Hepatocyte (in vitro differentiated cells): ENCODE data around the gene PACSIN3.

Source experiments
- EZH2 ChIP-seq: fragments of 200-600 bp; sonication (generic); IDR thresholded peaks from 2 replicates; pipeline ENCODE4 v1.6.1; 2016; ENCODE audit warnings: antibody characterized with exemption, mild to moderate bottlenecking, borderline replicate concordance
- TF ChIP-seq, protein P1 (sequence below): fragments of 200-600 bp; sonication (generic); IDR thresholded peaks from 2 replicates; pipeline ENCODE4 v1.5.1; 2016; ENCODE audit warnings: antibody characterized with exemption, mild to moderate bottlenecking; ENCODE audit not compliant: poor library complexity

GRCh38 chr11:47147250-47147649, 39.0 kb downstream of the PACSIN3 start:
- TF ChIP-seq, protein P1, sequence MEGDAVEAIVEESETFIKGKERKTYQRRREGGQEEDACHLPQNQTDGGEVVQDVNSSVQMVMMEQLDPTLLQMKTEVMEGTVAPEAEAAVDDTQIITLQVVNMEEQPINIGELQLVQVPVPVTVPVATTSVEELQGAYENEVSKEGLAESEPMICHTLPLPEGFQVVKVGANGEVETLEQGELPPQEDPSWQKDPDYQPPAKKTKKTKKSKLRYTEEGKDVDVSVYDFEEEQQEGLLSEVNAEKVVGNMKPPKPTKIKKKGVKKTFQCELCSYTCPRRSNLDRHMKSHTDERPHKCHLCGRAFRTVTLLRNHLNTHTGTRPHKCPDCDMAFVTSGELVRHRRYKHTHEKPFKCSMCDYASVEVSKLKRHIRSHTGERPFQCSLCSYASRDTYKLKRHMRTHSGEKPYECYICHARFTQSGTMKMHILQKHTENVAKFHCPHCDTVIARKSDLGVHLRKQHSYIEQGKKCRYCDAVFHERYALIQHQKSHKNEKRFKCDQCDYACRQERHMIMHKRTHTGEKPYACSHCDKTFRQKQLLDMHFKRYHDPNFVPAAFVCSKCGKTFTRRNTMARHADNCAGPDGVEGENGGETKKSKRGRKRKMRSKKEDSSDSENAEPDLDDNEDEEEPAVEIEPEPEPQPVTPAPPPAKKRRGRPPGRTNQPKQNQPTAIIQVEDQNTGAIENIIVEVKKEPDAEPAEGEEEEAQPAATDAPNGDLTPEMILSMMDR: no peak
- TF ChIP-seq EZH2: no peak
